Gastrocnemius medialis (tissue), 4 donors: ENCODE measurements around the gene YWHAH.

Experiments used
- POLR2A ChIP-seq, 2 donors: fragments of 450-650 bp; IDR thresholded peaks; one replicate each; pipeline ENCODE4 v1.6.1; 2017; ENCODE audit warnings: antibody characterized with exemption in 2 of 2, mild to moderate bottlenecking in 2 of 2, moderate library complexity in 2 of 2
- TF ChIP-seq, protein P1 (sequence below), 5 experiments: fragments of 450-650 bp in 3 of 5; fragments of 200-600 bp in 2 of 5; sonication (generic) in 2 of 5; IDR thresholded peaks in 4 of 5; conservative IDR thresholded peaks in 1 of 5; 1 replicate in 4 of 5; 2 replicates in 1 of 5; pipeline ENCODE4 v1.5.1; 2016 to 2019; ENCODE audit warnings: antibody characterized with exemption in 5 of 5, mild to moderate bottlenecking in 3 of 5, moderate library complexity in 3 of 5

DNA sequence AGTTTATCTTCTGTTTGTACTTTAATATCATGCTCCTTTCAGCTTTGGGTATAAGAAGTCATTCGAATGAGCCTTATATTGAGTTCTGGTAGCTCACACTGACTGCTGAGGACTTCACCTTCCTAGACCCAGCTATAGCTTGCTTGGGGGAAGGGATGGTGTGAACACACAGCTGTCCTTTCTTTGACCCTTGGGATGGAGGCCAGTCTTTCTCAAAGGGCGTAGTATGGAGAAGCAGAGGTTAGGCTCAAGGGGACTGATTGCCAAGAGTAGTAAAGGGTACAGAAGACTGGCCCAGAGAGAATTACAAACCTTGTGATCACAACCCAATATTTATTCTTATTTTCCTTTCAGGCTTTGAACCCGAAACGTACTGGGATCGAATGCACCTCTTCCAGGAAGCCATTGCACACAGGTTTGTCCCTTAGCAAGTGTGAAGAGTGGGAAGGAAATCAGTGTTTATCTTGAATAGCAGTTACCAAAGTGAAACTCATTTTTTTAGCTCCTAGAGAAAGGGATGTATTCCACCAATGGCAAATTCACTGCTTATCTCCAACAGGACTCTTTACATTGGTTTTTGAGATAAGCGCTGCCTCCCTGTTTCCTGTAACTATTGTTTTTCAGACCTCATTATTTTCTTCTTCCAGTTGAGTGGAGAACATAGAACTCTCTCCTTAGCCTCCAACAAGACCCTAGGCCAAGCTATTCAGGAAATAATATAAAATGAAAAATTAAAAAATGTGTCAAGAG is 42.8 kb upstream of the YWHAH start:
- TF ChIP-seq, protein P1, sequence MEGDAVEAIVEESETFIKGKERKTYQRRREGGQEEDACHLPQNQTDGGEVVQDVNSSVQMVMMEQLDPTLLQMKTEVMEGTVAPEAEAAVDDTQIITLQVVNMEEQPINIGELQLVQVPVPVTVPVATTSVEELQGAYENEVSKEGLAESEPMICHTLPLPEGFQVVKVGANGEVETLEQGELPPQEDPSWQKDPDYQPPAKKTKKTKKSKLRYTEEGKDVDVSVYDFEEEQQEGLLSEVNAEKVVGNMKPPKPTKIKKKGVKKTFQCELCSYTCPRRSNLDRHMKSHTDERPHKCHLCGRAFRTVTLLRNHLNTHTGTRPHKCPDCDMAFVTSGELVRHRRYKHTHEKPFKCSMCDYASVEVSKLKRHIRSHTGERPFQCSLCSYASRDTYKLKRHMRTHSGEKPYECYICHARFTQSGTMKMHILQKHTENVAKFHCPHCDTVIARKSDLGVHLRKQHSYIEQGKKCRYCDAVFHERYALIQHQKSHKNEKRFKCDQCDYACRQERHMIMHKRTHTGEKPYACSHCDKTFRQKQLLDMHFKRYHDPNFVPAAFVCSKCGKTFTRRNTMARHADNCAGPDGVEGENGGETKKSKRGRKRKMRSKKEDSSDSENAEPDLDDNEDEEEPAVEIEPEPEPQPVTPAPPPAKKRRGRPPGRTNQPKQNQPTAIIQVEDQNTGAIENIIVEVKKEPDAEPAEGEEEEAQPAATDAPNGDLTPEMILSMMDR (IDR thresholded peaks at IDR 0.05 in 4 of 5, conservative IDR thresholded peaks at IDR 0.05 in 1 of 5) = no peak
- no peak for TF ChIP-seq POLR2A (IDR thresholded peaks at IDR 0.05)
